Measurements from ENCODE around the gene SGTA.
"Not testable (repeated sequence)": the region's sequence is repeated elsewhere in the genome, so short reads cannot be mapped to it uniquely, and the experiment has no call there.

SGTA gene

DNA sequence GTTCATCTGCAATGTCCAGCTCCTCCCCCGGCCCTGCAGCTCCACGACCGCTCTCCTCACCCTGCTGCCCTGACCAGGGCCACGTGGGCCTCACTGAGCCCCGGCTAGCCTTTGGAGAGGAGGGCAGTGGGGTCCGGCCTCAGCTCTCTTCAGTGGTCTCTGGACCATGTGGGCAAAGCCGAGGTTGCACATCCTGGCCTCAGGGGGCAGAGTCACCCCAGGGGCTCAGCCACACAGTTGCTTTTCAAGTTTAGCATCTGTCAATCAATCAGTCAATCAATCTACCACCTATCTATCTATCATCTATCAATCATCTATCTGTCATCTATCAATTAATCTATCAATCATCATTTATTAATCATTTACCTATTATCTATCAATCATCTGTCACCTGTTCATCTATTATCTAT, 58.9 kb downstream of the SGTA start:
- no peak for DNase-seq (ENCODE audit: low read depth)

DNA sequence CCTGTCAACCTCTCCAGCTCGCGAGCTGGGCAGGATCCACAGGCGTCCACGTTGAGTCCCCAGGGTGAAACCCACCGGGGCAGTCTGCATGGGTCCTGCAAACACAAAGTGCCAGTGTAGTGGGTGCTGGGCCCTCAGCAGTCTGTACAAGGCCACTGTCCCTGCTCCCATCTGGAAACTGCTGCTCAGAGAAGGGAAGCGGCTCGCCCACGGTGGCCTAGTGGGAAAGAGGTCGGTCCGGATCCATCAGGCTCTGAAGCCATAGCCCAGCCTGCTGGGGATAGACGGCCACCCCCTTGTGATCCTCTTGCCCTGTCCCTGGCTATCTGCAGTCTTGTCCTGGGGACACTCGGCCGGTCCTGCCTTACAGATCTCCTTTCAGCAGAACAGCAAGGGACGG, 59.3 kb downstream of the SGTA start:
- no peak for DNase-seq (ENCODE audit: low read depth)

DNA sequence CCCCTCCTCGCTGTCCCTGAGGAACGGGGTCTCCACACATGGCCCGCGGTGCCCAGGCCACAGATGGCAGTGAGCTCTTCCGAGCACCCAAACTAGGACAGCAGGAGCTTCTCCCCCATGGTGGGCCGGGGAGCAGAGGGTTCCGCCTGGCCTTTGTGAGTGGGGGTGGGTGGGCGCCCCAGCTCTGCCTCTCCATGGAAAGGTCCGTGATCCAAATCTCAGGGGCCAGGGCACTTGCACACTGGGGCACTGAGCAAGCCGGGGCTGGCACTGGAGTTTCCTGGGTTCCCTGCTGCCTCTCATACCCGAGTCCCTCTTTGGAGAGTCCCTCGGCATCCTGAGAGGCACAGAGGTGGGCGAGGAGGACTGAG, 59.7 kb downstream of the SGTA start:
- DNase-seq (ENCODE audit: low read depth) = no peak

DNA sequence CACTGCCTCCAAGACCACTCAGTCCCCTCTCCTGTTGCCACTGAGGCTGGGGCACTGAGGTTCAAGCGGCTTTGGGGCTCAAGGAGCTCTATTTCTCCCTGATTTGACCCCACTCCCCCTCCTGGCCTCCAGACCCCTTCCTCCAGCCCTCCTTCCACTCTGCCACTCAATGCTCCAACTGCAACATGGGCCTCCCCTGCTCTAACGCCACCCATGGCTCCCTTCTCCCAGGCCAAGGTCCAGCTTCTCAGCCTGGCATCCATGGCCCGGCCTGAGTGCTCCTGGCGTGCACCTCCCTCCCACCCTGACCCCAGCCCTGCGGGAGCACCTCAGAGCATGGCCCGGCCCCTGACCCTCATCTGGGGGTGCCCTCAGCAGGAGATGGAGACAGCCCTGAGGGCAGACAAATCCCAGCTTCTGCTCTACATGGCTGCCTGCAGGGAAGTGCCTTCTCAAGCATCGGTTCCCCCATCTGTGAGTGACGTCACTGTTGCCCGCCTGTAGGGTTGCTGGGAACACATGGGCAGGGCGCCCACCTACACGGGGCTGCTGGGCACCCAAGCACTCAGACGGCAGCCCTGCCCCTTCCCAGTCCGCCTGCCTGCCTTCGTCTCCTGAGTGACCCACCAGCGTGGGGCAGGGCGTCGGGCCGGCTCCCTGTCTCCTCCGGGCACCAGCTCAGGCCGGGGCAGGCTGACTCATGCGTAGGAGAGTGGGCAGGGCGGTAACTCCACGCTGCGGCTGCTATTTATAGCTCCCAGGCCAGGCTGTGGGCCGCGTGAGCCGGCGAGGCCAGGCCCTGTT, 60.3 kb downstream of the SGTA start:
- DNase-seq (ENCODE audit: low read depth) = no peak

DNA sequence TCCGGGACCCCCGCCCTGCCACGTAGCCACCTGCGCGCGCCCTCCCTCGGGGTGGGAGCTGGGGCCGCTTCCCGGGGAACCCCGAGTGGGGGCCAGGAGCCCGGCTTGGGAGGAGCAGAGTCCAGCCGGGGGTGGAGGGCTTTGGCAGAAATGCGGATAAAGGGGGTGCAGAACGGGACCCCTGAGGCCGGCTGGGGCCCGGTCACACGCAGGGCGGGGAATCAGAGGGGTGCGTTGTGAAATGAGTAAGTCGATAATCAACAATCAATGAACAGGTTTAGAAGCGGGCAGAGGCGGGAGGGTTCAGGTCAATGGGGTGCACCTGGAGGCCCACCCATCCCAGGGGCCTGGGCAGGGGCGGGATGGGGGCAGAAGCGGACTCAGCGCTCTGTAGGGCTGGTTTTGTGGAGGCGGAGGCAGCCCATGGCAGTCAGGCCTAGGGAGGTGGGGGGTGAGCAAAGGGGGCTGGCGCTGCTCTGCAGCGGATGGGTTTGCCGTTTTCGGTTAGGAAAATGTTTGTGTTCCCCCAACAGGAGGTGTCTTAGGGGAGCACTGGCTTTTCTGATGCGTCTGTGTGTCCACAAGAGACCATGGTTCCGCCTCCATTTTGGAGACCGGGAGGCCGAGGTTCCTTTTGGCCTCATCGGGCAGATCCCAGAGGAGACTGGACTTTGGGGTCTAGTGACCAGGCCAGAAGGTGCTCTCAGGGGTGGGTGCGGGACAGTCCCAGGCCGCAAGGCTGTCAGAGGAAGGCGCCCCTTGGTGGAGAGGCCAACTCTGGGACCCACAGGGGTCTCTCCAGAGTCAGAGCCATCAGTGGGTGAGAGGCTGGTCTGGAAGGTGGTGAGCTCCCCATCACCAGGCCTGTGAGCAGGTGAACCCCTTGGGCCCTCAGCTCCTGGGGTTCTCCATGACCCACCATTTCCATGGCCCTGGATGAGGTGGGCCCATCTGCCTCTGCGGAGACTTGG, 61.2 kb downstream of the SGTA start:
- DNase-seq (ENCODE audit: low read depth) = no peak

DNA sequence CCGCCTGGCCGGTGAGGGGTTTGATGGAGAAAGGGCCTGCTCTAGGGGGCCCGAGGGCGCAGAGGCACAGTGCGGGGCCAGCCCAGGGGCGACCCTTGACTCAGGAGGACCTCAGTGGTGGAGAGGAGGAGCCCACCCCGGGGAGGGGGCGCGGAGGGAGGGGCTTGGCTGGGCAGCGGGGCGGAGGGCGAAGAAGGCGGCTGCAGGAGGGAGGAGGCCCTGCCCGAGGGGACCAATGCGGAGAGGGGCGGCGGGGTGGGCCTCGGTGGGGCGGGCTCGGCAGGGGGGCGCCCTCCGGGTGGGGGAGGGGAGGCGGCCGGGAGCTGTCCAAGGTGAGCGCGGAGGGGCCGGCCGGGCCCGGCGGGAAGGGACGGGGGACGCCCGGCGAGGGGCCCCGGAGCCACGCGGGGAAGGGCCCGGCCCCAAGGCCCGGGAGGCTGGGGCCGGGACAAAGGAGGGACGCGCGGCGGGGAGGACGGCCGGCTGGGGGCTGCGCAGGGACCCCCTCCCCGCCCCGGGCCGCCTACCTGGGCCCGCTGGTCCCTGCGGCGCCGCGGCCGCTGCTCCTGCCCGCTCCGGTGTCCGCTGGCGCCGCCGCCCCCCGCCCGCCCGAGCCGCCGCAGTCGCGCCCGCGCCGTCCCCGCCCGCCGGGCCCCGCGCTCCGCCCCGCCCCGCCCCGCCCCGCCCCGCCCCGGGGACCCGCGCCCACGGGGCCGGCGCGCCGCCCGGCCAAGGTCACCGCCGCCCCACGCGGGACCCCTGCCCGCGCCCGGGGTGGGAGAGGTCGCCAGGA, 62.1 kb downstream of the SGTA start, which contains the start of gene DIRAS1:
DIRAS1 (minus strand) TSS at position 596 of the 793 bp plus-strand sequence. CDS start 3,566 bp downstream, outside the sequence.
- no peak for DNase-seq (ENCODE audit: low read depth)

DNA sequence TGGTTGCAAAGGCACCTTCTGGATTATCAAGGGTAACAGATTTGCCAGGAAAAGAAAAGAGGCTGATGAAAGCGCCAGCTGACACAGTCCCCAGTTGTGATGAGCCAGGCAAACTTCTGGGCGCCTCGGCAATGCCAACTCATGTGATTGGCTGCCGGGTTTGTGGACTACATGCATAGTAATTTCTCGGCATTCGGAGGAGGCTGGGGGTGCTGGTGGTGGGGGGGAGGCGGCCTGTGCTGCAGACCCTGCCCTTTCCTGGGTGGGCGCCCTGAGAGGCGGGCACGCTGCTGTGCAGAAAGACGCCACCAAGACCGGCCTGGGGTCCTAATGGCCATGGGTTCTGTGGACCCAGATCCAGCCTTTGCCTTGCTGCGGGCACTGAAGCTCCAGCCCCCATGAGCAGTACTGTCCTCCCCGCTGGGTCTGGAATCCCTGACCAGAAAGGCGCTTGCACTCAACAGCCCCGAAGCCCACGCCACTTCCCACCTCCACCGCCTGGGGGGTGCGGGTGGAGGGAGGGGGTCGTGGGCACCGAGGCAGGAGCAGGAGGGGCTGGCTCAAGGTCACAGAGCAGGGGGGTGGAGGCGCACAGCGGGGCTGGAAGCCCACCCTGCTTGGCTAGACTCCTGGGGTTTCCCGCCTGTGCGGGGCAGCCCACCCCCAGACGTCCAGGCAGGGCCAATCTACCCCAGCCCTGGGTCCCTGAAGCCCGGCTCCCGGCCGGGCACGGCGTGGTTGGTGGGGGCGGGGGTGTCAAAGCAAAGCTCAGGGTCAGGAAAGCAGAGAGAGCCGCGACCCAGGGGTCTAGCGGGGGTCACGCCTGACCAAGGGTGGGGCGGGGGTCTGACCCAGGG, 62.9 kb downstream of the SGTA start:
- no peak for DNase-seq (ENCODE audit: low read depth)

DNA sequence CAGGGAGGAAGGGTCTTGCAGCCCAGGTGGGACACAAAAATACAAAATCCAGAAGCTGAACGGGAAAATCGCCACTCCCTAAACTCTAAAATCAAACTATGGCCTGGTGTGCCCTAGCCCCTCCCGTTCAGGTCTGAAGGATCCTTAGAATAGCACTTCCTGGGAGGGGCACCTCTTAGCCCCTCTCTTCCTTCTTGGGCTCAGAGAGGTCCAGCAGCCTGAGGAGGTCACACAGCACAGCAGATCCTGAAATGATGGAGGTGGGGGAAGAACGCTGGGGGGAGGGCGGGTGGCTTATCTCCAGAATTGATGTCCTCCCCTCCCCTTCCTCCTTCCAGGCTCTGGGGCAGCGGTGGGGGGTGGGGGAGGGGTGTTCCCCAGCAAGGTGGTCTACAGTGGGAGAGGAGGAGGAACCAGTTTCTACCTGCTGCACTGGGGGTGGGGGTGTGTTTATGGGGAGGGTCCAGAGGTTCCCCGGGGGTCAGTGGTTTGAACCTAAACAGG, 63.8 kb downstream of the SGTA start:
- DNase-seq (ENCODE audit: low read depth) = no peak

DNA sequence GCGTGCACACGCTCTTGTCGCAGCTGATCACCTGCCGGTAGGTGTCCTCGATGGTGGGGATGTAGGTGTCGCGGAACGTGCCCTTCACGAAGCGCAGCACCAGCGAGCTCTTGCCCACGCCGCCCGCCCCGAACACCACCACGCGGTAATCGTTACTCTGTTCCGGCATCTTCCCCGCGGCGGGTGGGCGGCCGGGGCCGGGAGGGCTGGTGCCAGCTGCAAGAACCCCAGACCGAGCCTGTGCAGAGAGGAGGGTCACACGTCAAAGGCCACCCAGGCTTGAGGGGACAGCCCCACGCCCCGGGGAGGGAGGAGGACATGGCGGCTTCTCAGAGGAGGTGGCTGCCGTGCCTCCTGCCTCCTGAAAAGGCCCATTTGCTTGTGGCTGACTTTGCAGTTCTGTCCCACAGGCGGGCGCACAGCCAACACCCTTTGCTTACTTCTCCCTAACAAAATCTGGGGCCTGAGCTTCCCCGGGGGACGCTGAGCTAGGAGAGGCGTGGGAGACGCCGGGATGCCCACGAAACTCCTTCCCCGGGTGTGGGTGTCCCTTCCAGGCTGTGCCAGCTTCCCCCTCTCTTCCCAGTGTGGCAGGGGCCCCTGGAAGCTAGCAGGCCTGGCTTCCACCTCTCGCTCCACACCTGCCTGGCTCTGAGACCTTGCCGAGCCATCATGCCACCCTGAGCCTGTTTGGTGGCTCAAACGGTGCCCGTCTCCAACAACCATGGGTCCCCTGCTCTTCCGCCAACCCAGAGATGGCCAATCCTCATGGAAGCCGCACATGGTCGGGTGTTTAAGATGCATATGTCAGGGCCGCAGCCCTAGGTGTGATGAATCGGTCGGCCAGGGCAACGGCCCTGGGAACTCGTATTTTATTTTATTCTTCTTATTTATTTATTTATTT, 65.2 kb downstream of the SGTA start:
- no peak for DNase-seq (ENCODE audit: low read depth)

DNA sequence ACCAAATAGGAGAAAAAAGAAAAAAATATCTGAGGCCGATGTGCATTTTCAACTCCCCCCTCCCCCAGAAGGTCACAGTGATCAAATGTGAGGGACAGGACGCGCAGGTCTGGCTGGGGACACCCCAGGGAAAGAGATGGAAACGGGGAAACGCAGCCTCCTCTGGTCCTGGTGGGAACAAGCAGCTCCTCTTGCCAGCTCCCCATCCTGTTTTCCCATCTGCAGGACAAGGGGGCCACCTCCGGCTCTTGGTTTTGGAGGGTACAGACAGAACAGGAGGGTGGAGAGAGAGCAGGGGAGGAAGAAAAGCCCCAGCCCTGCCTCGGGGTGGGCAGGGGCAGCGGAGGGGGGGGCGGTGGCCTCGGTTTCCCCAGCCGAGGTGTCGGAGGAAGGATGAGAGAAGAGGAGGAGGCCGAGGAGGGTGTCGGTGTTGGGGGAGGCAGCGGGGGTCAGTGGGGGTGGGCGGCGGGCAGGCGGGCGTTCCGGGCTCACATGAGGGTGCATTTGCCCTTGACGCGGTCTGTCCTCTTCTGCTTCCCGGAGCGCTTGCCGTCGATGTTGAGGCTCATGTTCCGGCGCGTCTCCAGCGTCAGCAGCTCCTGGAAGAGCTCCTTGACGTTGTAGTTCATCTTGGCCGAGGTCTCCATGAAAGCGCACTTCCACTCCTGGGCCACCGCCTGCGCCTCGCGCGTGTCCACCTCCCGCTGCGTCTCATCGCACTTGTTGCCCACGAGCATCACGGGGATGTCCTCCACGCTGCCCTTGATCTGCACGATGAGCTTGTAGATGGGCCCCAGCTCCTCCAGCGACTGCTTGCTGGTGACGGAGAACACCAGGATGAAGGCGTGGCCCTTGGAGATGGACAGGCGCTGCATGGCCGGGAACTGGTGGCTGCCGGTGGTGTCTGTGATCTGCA, 66.1 kb downstream of the SGTA start:
- DNase-seq (ENCODE audit: low read depth) = no peak

DNA sequence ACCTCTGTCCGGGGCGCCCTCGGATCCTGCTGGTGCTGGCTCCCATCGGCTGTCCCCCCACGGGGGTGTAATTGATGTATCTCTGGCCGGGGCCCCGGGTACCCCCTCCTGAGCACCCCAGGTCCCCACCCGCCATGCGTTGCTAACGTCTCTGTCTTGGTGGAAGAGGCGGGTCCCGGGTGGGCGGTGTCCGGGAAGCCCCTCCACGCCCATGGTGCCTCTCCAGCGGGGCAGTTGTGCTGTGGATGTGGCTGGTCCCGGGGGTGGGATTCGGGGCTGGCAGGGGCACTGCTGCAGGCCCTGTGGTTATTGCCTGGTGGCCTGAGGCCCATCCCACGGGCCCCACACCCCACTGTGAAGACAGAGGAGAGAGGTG, 66.8 kb downstream of the SGTA start:
- no peak for DNase-seq (ENCODE audit: low read depth)

DNA sequence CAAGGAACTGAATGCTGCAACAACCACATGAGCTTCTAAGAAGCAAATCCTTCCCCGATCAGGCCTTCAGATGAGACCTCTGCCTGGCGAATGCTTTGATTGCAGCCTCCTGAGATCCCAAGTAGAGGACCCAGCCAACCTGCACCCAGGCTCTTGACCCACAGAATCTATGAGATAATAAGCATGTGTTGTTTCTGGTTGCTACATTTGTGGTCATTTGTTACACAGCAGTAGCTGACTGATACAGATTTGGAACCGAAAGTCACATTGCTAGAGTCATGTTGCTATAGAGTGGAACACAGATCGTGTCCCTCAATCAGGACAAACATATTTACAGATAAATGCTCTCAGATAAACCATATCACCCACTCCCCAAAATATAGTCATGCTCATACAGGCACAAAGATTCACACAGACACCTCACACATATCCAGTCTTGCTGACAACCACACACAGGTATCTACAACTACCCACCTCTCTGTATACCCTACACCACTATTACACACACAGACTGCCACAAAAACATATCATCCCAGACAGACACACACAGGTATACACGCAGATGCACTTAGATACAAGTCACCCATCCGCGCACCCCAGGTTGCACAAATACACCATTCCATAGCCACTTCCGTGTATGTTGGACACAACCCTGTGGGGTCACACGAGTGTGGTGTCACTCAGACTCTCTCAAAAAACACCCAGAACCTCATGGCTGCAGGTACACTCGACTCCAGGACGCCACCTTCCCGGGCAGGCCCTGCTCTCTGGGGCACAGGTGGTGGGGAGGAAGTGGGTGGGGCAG, 67.4 kb downstream of the SGTA start:
- no peak for DNase-seq (ENCODE audit: low read depth)

DNA sequence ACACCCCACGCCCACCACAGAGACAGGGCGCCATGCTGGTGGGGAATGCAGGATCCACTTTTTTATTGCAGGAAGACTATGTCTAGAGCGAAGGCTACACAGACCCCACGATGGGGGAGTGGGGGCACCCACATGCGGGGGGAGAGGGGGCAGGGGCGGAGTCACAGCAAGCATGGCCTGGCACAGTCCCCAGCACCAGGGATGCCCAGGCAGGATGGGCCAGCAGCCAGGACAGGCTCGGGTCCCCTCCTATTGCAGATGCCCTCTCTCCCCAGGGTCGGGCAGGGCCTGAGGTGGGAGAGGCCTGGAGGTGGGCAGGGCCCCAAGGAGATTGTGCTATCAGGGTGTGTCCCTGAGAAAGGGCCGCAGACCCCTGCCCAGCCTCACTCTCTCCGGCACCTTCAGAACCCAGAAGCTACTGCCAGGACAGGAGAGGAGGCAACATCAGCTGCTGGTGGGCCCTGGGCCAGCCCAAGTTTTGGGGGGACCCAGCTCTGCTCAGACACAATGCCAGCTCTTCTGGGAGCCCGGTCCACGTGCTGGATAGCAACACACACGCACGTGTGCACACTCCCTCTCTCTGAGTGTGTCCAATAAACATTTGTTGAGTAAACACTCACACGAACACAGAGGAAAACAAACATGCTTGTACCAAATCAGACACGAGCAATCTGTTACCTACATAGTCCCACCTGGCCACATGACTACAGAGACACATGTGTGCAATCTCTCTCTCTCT, 68.4 kb downstream of the SGTA start:
- DNase-seq (ENCODE audit: low read depth) = no peak

DNA sequence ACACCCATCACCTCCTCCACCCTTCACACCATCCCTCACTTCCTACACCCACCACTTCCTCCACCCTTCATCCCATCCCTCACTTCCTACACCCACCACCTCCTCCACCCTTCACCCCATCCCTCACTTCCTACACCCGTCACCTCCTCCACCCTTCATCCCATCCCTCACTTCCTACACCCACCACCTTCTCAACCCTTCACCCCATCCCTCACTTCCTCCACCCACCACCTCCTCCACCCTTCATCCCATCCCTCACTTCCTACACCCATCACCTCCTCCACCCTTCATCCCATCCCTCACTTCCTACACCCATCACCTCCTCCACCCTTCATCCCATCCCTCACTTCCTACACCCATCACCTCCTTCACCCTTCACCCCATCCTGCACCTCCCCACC, 69.0 kb downstream of the SGTA start:
- DNase-seq (ENCODE audit: low read depth) = not testable (repeated sequence)

DNA sequence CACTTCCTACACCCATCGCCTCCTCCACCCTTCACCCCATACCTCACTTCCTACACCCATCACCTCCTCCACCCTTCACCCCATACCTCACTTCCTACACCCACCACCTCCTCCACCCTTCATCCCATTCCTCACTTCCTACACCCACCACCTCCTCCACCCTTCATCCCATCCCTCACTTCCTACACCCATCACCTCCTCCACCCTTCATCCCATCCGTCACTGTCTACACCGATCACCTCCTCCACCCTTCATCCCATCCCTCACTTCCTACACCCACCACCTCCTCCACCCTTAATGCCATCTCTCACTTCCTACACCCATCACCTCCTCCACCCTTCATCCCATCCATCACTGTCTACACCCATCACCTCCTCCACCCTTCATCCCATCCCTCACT, 69.9 kb downstream of the SGTA start:
- not testable (repeated sequence) for DNase-seq (ENCODE audit: low read depth)

DNA sequence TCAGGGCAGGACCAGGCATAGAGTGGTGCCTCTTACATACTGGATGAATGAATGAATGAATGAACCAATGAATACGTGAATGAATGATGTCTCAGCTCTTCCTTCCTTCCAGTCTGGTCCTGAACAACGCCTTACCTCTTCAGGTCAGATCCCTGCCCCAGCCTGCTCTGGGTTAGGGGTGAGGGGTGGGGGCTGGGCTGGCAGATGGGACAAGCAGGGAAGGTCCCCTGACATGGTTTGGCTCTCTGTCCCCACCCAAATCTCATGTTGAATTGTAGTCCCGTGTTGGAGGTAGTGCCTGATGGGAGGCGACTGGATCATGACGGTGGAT, 71.2 kb downstream of the SGTA start:
- no peak for DNase-seq (ENCODE audit: low read depth)

DNA sequence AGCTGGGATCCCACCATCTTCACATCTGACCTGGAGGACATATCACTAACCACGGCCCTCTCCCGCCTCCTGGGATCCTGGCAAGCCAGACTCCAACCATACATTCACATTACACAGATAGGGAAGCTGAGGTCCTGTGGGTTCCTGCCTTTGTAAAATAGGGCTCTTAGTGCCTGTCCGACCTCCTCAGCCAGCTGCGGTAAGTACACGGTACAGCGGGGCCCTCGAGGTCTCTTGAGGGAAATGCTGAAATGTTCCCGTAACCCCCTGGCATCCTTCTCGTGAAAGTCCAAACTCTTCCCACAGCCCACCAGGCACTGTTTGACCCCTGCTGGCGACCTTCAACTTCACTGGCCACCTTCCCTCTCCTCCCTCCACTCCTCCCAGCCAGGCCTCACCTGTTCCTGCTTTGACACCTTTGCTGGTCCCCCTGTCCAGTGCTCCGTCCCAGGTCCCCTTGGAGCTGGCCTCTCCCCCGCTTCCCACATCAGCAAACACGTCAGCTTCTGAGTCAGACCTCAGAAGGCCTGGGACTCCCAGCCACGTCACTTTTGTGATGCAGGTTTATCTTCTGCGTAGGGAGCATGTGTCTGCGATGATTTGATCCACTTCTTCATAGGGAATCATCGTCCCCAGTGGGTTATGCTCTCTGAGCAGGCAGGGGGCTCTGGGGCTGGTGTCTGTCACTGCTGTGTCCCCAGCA, 71.8 kb downstream of the SGTA start:
- DNase-seq (ENCODE audit: low read depth) = no peak

Data from activated T-helper 1 cell treated with Interleukin-2 at 50 U/mL for 16 hours (primary cell).